Neutrophil (primary cell): ENCODE data around the gene TENT5C.

ENCODE experiments used
- H3K27ac ChIP-seq: fragments of 200-600 bp; sonication (generic); 2 replicates; pipeline ENCODE4 v1.5.1; 2016; ENCODE audit warnings: mild to moderate bottlenecking, moderate library complexity
- H3K27me3 ChIP-seq: fragments of 200-600 bp; sonication (generic); 2 replicates; pipeline ENCODE4 v1.6.0; 2016; ENCODE audit warnings: mild to moderate bottlenecking
- H3K36me3 ChIP-seq: fragments of 200-600 bp; sonication (generic); 2 replicates; pipeline ENCODE4 v1.5.1; 2017
- H3K4me1 ChIP-seq, 2 experiments: fragments of 200-600 bp in 1 of 2; sonication (generic) in 1 of 2; 1 replicate in 1 of 2; 2 replicates in 1 of 2; pipeline versions ENCODE4 v1.5.1 to v1.6.1; 2013 to 2016; ENCODE audit warnings: low read depth in 1 of 2, low read length in 1 of 2, mild to moderate bottlenecking in 1 of 2, moderate library complexity in 1 of 2; ENCODE audit not compliant: control insufficient read depth in 1 of 2, insufficient read depth in 1 of 2
- H3K4me3 ChIP-seq, 2 experiments: fragments of 200-600 bp in 1 of 2; sonication (generic) in 1 of 2; 1 replicate in 1 of 2; 2 replicates in 1 of 2; pipeline ENCODE4 v1.5.1; 2013 to 2016; ENCODE audit warnings: low read depth in 1 of 2, low read length in 1 of 2, mild to moderate bottlenecking in 1 of 2, moderate library complexity in 1 of 2
- H3K9me3 ChIP-seq: fragments of 200-600 bp; sonication (generic); 2 replicates; pipeline ENCODE4 v1.5.1; 2016
- TF ChIP-seq, protein P1 (sequence below): fragments of 200-600 bp; sonication (generic); IDR thresholded peaks from 2 replicates; pipeline ENCODE4 v1.5.1; 2016; ENCODE audit warnings: antibody characterized with exemption

Gene TENT5C

DNA sequence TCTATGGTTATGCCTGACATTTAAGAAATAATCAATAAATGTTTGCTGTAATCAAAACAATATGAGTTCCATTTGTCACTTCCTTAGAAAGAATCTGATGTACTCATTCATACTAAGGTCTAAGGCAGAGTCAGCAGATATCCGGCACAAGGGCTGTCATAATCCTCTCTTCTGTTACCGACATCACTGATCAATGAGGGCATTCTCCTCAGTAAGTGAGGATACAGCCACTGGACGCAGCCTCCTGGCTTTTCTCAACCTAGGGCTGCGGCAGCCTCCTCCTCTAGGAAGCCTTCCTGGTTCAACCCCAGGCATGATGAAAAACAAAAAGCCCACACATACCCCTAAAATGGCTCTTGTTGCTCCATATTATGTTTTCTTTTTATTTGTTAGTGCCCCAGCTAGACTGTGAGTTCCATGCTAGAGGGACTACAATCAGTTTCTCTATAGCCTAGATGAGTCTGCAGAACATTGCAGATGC is 40.7 kb upstream of the TENT5C start:
- peaks cover 0 to 5% of the 10 kb centered on the region in 2 experiments for H3K4me1 ChIP-seq
- TF ChIP-seq, protein P1, sequence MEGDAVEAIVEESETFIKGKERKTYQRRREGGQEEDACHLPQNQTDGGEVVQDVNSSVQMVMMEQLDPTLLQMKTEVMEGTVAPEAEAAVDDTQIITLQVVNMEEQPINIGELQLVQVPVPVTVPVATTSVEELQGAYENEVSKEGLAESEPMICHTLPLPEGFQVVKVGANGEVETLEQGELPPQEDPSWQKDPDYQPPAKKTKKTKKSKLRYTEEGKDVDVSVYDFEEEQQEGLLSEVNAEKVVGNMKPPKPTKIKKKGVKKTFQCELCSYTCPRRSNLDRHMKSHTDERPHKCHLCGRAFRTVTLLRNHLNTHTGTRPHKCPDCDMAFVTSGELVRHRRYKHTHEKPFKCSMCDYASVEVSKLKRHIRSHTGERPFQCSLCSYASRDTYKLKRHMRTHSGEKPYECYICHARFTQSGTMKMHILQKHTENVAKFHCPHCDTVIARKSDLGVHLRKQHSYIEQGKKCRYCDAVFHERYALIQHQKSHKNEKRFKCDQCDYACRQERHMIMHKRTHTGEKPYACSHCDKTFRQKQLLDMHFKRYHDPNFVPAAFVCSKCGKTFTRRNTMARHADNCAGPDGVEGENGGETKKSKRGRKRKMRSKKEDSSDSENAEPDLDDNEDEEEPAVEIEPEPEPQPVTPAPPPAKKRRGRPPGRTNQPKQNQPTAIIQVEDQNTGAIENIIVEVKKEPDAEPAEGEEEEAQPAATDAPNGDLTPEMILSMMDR = no peak
- H3K4me3 ChIP-seq = no peak overlapping the region
- no peaks in the 10 kb centered on the region for H3K27me3 ChIP-seq
- H3K9me3 ChIP-seq = no peaks in the 10 kb centered on the region
- no peaks in the 10 kb centered on the region for H3K36me3 ChIP-seq
- no peak overlapping the region for H3K27ac ChIP-seq

DNA sequence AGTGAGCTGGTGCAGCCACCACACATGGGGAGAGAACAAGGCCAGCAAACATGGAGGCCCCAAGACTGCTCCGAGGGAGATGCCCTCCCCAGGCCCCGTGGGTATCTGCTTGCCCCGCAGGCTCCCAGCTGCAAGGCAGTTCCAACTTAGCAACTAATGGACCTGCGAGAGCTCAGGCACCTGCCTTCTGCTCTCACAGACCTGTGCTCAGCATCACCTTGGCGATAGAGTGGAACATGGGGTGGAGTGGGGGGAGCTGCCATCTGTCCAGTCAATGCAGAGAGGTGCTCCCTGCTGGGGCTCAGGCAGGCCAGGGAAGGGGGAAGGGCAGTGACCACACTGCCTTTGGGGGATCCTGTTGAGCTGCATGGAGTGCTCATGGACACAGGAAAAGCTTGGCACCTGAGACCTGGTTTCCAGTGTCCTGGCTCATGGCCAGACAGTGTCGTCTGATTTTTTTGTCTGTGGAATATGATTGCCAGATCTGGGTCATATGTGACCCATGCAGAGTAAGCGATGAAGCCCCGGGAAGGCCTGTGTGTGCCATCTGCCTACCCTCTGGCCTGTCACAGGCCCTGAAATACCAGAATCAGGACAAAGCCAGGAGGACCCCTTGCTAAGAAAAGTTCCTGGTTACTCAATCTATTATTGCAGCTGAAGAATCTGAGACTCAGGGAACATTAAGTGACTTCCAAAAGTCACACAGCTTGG is 39.9 kb upstream of the TENT5C start:
- TF ChIP-seq, protein P1 = no peak
- no peak overlapping the region for H3K27ac ChIP-seq

DNA sequence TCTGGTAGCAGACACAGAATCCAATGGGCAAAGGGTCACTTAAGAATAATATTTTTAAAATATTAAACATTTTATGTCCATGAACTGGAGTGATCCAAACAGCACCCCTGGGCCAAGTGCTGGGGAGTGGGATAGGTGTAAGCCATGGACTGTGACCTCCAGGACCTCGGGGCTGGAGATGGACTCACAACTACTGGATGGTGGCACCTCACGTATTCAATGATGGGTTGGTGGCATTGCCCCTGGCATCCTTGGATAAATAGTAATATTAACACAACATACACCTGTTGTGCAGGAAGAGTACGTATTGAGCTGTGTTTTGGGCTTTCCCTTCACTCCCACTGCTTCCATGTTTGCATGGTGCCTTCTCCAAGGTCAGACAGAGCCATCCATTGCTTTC is 39.3 kb upstream of the TENT5C start:
- Histone ChIP-seq H3K9me3 (no peaks in the 10 kb centered on the region), H3K4me1 (peaks cover 0 to 5% of the 10 kb centered on the region in 2 experiments), H3K36me3 (no peaks in the 10 kb centered on the region), H3K27ac (no peak overlapping the region), H3K4me3 (no peak overlapping the region), H3K27me3 (no peaks in the 10 kb centered on the region)
- TF ChIP-seq, protein P1 = no peak

More for the DNA sequence above, 39.9 kb upstream of the TENT5C start:
- H3K36me3 ChIP-seq = no peaks in the 10 kb centered on the region
- H3K4me1 ChIP-seq = peaks cover 0 to 5% of the 10 kb centered on the region in 2 experiments
- no peak overlapping the region for H3K4me3 ChIP-seq
- no peaks in the 10 kb centered on the region for H3K9me3 ChIP-seq
- H3K27me3 ChIP-seq = no peaks in the 10 kb centered on the region

DNA sequence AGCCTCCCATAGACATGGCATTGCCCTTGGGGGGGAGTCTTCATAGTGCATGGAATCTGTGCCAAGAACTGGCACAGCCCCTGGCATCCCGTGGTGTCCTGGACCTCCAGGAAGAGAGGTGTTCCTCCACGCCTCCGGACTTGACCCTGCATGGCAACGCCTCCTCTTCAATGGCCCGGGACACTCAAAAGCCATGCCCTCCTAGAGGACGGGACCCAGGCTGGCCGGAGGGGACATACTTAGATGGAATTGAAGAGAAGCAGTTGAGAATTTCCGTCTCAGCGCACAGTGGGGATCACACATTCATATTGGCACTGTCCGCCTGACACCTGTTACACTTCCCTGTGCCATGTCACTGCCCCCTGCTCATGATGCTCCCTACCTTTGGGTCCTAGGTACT is 38.4 kb upstream of the TENT5C start:
- H3K36me3 ChIP-seq = no peaks in the 10 kb centered on the region
- H3K4me3 ChIP-seq = no peak overlapping the region
- TF ChIP-seq, protein P1 = no peak
- no peaks in the 10 kb centered on the region for H3K27me3 ChIP-seq
- no peaks in the 10 kb centered on the region for H3K9me3 ChIP-seq
- no peak overlapping the region for H3K27ac ChIP-seq
- peaks cover 0 to 5% of the 10 kb centered on the region in 2 experiments for H3K4me1 ChIP-seq

GRCh38 chr1:117567976-117568375 is 37.9 kb upstream of the TENT5C start:
- no peaks in the 10 kb centered on the region for H3K9me3 ChIP-seq
- no peaks in the 10 kb centered on the region for H3K27me3 ChIP-seq
- peaks cover 0 to 5% of the 10 kb centered on the region in 2 experiments for H3K4me1 ChIP-seq
- no peak overlapping the region for H3K4me3 ChIP-seq
- no peaks in the 10 kb centered on the region for H3K36me3 ChIP-seq
- TF ChIP-seq, protein P1 = no peak
- no peak overlapping the region for H3K27ac ChIP-seq
